SK-N-SH (cell line): ENCODE measurements around the gene HPCAL4.

Experiments
- CTCF ChIP-seq: fragments of 200-600 bp; sonication (generic); IDR thresholded peaks from 2 replicates; pipeline ENCODE4 v1.6.1; 2017; ENCODE audit warnings: antibody characterized with exemption, mild to moderate bottlenecking, moderate library complexity
- GABPA ChIP-seq: IDR thresholded peaks from 2 replicates; pipeline ENCODE4 v1.4.0; 2012; ENCODE audit warnings: low read depth, mild to moderate bottlenecking
- JUND ChIP-seq: IDR thresholded peaks from 2 replicates; pipeline ENCODE4 v1.4.0; 2012
- REST ChIP-seq: IDR thresholded peaks from 2 replicates; pipeline ENCODE4 v1.6.1; 2012; ENCODE audit warnings: mild to moderate bottlenecking, low read depth, low read length, moderate library complexity
- SIN3A ChIP-seq: IDR thresholded peaks from 2 replicates; pipeline ENCODE4 v1.6.1; 2012; ENCODE audit warnings: low read depth, mild to moderate bottlenecking, low read length, moderate library complexity, borderline replicate concordance
- YY1 ChIP-seq: IDR thresholded peaks from 2 replicates; pipeline ENCODE4 v1.4.0; 2012; ENCODE audit warnings: low read depth, mild to moderate bottlenecking

GRCh38 chr1:39666772-39667171, 24.5 kb downstream of the HPCAL4 start:
- no peak for TF ChIP-seq CTCF
- no peak for TF ChIP-seq SIN3A
- no peak for TF ChIP-seq REST
- TF ChIP-seq YY1 = no peak
- no peak for TF ChIP-seq JUND
- TF ChIP-seq GABPA = no peak
